ENCODE data around the gene FBXO9.

- TF ChIP-seq CEBPZ (IDR thresholded peaks at IDR 0.05; ENCODE audit: low read depth, low read length) (no peak), PKNOX1 (IDR thresholded peaks at IDR 0.05) (no peak), CTCF (IDR thresholded peaks at IDR 0.05 in 2 of 3, conservative IDR thresholded peaks at IDR 0.05 in 1 of 3; ENCODE audit: control insufficient read depth in 2 of 3, extremely low read depth in 1 of 3, insufficient read depth in 1 of 3, low read depth in 3 of 3, low read length in 3 of 3) (no peak), ZNF274 (IDR thresholded peaks at IDR 0.05; ENCODE audit: insufficient read depth, insufficient read length) (no peak), SUZ12 (IDR thresholded peaks at IDR 0.05; ENCODE audit: unreplicated experiment) (no peak), EZH2 (IDR thresholded peaks at IDR 0.05; ENCODE audit: borderline replicate concordance, control insufficient read depth, low read depth, low read length) (no peak), TAF1 (IDR thresholded peaks at IDR 0.05; ENCODE audit: borderline replicate concordance, low read depth, low read length) (no peak), POLR2A (IDR thresholded peaks at IDR 0.05; ENCODE audit: low read depth, low read length) (no peak), YY1 (IDR thresholded peaks at IDR 0.05; ENCODE audit: low read depth, low read length) (no peak)
- TF ChIP-seq, protein P1, sequence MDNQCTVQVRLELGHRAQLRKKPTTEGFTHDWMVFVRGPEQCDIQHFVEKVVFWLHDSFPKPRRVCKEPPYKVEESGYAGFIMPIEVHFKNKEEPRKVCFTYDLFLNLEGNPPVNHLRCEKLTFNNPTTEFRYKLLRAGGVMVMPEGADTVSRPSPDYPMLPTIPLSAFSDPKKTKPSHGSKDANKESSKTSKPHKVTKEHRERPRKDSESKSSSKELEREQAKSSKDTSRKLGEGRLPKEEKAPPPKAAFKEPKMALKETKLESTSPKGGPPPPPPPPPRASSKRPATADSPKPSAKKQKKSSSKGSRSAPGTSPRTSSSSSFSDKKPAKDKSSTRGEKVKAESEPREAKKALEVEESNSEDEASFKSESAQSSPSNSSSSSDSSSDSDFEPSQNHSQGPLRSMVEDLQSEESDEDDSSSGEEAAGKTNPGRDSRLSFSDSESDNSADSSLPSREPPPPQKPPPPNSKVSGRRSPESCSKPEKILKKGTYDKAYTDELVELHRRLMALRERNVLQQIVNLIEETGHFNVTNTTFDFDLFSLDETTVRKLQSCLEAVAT (IDR thresholded peaks at IDR 0.05): no peak
Observed at GRCh38 chr6:53111865-53112264, 46.7 kb downstream of the FBXO9 start.
